ENCODE results near the gene SNRNP70. TPM values are rescaled to one million over a fixed set of nuclear protein-coding genes. Genes with fewer than 3 reads are reported as not detected.

The SNRNP70 gene, protein sequence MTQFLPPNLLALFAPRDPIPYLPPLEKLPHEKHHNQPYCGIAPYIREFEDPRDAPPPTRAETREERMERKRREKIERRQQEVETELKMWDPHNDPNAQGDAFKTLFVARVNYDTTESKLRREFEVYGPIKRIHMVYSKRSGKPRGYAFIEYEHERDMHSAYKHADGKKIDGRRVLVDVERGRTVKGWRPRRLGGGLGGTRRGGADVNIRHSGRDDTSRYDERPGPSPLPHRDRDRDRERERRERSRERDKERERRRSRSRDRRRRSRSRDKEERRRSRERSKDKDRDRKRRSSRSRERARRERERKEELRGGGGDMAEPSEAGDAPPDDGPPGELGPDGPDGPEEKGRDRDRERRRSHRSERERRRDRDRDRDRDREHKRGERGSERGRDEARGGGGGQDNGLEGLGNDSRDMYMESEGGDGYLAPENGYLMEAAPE
- total RNA-seq: 85.6 and 88.4 TPM in 2 replicates

DNA sequence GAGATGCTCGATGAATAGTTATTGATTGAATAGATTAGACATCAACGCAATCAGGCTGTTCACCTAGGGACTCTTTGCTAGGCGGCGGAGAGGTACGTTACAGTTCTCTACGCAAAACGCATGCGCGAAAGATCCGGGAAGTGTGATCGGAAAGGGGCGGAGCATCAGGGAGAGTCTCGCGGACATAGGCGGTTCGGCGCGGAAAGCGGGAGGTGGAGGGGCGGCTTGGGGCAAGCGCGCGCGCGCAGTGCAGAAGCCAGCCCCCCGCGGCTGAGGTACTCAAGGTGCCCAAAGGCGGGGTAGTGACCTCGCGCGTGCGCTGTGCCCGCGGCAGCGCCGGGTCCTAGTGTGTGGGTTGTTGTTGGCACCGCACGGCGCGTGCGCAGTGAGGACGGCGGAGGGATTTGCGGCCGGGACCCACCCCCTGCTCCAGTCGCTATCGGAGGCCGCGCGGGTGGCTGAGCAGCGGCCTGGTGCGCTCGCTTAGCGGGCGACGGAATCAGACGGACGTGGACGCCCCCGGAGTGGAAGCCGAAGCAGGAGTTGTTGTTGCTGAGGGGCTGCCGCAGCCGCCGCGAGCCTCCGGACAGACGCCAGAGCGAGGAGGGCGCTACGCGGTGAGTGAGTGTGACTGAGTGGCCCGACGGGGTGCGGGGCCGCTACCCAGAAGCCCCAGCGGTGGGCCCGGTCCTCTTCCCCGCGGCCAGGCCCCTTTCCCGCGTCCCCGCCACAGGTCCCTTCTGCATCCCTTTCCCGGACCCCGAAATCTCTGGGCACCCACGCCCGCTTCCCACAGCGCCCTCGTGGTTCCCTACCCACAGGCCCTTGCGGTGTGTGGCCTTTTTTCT is at the start of gene SNRNP70:
SNRNP70 (plus strand) TSS at position 432 of the 848 bp plus-strand sequence. CDS start 964 bp downstream, outside the sequence.

DNA sequence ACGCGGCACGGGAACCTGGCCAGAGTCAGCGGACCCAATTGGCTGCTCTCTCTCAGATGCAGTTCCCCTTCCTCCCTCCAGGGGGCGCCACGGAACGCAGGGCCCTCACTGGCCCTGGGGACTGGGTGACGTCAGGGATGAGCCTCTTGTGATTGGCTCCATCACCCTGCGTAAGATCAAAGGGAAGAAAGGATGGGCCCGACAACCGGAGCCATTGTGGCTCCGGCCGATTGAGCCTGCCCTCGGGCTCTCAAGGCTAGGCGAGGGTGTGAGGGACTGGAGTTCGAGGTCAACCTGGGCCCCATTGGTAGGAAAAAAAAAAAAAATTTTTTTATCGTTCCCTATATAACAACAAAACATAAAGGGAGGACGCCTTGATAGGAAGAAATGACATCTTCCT is 48.4 kb upstream of the SNRNP70 start, which contains the start of gene CGB1:
CGB1 (minus strand) TSS at position 81 of the 400 bp plus-strand sequence. CDS start 184 bp downstream, outside the sequence.

DNA sequence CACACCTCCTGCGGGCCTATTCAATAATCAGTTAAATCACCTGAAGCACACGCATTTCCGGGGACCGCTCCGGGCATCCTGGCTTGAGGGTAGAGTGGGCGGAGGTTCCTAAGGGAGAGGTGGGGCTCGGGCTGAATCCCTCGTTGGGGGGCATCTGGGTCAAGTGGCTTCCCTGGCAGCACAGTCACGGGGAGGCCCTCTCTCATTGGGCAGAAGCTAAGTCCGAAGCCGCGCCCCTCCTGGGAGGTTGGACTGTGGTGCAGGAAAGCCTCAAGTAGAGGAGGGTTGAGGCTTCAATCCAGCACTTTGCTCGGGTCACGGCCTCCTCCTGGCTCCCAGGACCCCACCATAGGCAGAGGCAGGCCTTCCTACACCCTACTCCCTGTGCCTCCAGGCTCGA is 41.7 kb upstream of the SNRNP70 start, which contains the start of gene CGB5:
CGB5 (plus strand) TSS at position 301 of the 400 bp plus-strand sequence. CDS start 362 bp downstream, outside the sequence.

DNA sequence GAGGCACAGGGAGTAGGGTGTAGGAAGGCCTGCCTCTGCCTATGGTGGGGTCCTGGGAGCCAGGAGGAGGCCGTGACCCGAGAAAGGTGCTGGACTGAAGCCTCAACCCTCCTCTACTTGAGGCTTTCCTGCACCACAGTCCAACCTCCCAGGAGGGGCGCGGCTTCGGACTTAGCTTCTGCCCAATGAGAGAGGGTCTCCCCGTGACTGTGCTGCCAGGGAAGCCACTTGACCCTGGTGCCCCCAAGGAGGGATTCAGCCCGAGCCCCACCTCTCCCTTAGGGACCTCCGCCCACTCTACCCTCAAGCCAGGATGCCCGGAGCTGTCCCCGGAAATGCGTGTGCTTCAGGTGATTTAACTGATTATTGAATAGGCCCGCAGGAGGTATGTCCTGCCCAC is 36.2 kb upstream of the SNRNP70 start, which contains the start of gene CGB8:
CGB8 (minus strand) TSS at position 101 of the 400 bp plus-strand sequence. CDS start 372 bp downstream, outside the sequence.

DNA sequence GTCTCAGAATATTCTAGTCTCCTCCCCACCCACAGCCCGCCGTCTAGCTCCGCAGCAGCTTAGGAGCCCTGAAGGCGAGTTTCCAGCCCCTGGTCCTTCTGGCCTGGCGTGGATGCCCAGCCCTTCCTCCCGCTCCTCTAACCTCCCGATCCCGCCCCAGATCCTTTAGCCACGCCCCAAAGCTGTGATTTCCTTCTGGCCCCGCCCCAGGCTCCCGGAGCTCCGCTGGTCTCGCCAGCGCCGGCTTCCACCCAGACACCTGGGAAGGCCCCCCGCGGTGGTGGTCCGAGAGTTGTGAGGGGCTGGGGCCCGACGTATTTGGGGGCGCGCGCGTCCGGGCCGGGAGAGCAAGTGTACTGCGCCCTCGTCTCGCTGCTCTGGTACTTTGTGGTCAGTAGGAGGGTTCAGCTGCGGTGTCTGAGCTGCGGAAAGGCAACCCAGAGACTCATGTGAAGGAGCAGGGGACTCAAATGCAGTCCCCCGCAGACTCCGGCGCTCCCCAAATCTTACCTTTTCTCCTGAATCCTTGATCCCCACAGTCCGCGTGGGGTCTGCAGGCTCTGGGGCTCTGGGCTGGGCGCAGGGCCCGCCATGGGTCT is 27.5 kb upstream of the SNRNP70 start, which contains the start of gene CGB7:
CGB7 (minus strand) TSS at position 114 of the 599 bp plus-strand sequence. CDS start 2,374 bp downstream, outside the sequence.

DNA sequence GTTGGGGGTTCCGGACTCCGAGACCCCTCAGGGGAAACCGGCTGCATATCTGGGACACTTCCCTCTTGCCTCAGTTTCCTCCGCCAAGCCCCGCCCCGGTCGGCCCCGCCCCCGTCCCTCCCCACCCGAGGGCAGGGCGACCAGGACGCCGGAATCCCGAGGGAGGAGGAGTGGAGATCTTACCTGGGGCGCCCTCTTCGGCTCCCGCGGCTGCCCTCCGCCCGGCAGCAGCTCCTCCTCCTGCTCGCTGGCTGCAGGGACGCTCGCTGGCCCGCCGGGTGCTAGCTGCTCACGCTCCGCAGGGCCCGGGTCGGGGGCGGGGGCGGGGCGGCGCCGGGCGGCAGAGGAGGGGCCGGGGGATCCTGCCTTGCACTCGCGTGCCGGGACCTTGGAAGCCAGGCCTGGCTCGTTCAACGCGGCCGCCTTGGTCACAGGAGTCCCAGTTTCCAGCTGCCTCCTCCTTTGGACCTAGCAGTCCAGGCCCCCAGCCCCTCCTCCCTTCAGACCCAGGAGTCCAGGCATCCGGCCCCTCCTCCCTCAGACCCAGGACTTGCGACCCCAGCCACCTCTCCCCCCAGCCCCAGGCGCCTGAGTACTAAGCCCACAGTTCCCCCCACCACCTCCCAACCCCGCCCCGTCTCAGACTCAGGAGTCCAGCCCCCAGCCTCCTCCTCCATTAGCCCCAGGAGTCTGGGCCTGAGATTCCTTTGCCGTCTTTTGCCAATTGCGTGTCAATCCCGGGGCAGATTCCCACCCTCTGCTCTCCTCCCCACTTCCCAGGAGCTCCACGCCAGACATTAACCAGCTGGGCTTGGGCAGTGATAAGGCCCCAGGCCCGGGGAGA is 20.3 kb upstream of the SNRNP70 start, which contains the start of gene NTF4:
NTF4 (minus strand) TSS at position 51 of the 844 bp plus-strand sequence. CDS start 2,821 bp downstream, outside the sequence.

DNA sequence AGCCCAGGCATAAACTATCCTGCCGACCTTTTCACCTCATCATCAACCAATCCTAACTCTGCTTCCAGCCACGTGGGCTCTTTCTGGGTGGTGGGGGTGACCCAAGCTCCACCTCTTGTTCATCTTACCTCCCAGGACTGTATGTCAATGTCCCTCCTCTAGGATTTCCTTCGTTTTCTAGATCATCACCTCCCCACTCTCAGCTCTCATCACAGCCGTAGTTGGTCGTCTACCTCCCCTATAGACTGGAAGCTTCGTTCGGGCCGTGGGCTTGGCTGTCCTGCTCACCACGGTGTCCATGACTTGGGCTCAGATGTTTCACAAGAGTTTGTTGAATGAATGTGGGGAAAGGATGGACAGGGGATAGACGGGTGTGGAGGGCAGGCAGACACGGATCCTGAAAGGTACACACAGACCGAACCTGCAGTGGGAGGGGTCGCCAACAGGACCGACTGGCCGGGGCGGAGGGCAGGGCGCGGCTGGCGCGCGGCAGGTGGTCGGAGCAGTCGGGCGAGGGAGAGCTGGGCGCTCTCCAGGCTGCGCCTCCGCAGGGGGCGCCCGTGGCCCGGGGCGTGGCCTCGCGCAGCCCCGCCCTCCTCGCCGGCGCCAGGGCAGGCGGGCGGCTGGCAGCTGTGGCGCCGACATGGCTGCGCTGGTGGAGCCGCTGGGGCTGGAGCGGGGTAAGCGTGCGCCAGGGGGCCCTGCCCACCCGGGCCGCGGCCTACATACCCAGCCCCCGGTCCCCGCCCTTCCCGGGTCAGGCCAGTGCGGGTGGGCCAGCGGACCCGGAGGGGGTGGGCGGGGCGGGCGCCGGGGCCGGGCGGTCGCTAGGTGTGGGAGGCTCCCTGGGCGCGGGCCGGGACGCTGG is 28.7 kb downstream of the SNRNP70 start, which contains the start of gene LIN7B:
LIN7B (plus strand) TSS at position 609 of the 868 bp plus-strand sequence; CDS start at position 644, 35 bp downstream.

DNA sequence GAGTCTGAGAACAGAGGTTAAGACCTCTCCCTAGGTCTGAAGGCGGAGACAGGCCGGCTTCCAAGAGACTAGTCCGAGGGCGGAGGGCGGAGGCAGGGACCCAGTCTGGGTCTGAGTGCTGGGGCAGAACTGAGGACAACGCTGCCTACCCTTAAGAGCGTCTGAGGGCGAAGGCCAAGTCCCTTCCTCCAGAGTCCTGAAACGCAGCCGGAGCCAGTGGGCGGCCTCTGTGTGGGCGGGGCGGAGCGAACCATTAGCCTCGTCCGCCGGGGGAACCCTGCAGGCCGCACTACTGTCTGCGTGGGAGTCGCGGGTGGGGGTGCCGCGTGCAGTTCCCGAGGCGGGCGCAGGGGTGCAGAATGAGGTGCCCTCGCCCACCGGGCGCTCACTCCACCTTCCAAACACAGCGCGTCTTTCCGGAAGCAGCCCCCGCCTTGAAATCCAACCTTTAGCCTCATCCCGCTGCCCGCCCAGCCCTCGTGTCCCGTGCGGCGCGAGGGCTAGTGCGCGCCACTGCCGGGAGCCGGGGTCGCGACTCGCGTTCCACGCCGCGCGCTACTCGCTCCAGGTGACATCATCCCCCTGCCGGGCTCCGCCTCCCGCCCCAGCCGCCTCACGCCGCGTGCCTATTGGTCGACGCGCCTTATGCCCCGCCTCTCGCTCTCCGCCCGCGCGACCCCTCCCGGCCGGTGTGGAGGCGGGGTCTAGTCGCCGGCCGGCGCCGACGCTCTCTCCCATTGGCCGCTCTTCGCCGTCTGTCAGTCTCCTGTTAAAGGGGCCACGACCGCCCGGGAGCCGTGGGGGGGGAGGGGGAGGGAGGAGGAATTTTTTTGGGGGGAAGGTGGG is 33.5 kb downstream of the SNRNP70 start, which contains the start of gene C19orf73:
C19orf73 (minus strand) TSS at position 579 of the 846 bp plus-strand sequence; CDS start at position 458, 121 bp downstream.

DNA sequence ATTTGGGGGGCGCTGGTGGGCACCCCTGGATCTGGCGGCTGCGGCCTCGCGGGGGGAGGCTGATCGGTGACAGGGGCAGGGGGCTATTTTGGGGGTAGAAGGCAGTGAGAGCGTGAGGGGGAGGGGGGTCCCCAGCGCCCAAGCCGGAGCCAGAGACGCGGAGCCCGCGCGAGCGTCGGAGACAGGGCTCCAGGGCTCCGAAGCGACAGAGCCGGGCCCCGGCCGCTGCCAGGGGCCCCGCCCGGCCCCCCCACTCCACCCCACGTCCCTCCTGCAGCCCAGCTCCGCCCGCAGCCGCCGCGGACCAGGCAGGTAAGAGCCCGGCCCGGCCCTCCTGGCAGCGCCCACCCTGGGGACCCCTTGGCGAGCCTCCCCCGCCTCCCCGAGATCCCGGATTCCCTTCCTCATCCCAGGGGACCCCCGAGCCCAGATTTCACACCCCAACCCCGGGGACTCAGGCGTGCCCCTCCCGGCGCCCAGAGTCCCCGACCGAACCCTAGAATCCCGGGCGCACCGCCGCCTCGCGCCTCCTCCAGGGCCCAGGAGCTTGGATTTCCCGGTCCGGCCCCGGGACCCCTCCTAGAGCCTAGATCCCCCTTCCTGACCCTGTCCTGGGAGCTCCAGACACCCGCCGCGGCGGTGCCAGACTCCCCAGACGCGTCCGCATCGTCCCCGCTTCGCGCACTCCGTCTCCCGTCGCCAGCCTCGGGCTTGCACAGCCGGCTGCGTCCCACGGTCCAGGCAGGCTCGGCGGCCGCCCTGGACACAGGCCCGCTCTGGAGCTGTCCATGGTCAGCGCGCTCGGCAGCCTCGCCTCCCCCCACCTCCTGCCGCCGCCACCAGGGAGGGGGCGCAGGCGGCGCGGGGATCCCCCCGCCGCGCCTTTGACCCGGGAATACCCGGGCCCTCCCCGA is 34.4 kb downstream of the SNRNP70 start, which contains the start of gene PPFIA3:
PPFIA3 (plus strand) TSS at position 134 of the 914 bp plus-strand sequence. CDS start 8,330 bp downstream, outside the sequence.

DNA sequence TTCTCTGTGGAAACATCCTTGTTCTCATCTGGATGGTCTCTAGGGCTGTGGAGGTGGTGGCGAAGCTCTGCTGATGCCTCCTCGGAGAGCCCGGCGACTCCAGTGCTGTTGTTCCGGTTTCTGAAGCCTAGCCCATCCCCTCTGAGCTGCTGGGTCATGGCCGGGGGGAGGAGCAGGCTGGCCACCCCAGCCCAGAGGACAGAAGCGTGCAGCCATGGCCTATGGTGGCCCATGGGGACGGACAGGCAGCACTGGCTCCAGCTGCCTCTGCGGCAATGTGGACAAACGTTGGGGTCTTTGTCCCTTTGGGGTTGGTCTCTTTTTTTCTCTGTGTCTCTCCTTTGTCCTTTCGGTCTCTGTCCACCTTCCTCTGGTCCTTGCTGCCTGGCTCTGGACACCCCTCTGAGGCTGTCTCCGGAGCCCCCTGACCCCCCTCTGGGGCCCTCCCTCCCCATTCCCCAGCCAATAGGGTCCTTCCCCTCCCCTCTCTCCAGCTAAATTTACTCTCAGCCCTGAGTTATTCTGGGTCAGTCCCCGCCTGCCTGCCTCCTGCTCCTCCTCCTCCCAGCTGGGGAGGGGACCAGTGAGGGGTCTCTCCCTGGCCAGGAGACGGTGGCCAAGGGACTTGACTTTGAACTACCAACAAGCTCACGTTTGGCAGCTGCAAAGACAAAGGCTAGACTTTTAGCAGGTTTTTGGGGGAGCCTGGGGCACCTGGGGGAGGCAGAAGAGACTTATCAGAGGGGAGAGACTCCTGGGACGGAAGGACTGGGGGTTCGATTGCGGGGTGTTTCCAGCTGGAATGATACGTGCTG is 70.0 kb downstream of the SNRNP70 start, which contains the start of gene HRC:
HRC (minus strand) TSS at position 392 of the 815 bp plus-strand sequence; CDS start at position 233, 159 bp downstream.

DNA sequence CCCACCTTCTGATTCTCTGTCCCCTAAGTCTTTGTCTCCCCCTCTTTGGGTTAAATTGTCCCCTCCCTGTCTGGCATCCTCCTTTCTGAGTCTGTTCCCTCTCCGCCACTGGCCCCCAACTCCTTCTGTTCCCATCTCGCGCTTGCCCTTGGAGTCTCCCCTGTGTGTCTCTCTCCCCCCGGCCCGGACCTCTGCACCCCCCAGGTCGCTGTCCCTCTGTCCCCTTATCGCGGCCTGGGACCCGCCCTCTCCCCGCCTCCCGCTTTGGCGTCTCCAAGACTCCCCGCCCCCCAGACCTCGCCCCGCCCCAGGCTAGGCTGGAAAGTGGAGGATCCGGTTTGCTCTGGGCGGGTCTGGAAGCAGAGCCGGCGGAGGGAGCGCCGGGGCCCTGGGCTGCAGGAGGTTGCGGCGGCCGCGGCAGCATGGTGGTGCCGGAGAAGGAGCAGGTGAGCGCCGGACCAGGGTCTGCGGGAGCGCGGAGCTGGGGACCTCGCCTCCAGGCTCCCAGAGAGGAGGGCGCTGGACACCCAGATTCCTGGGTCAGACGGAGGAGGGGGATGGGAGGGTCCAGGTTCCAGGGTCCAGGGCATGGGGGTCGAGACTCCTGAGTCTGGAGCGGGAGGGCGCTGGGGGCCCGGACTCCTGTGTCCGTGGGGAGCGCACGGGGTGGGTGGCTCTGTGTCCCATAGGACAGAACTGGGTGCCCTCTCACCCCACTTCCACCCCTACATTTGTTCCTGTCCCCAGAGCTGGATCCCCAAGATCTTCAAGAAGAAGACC is 72.4 kb downstream of the SNRNP70 start, which contains the start of gene TRPM4:
TRPM4 (plus strand) TSS at position 348 of the 780 bp plus-strand sequence; CDS start at position 423, 75 bp downstream.

Data from articular chondrocyte of knee joint (primary cell).